ENCODE results near the gene OR10H4. TPM values are rescaled to one million over a fixed set of nuclear protein-coding genes. Genes with fewer than 3 reads are reported as not detected.

Gene OR10H4
- total RNA-seq, 1 donor from 2014 or later, result not detected

DNA sequence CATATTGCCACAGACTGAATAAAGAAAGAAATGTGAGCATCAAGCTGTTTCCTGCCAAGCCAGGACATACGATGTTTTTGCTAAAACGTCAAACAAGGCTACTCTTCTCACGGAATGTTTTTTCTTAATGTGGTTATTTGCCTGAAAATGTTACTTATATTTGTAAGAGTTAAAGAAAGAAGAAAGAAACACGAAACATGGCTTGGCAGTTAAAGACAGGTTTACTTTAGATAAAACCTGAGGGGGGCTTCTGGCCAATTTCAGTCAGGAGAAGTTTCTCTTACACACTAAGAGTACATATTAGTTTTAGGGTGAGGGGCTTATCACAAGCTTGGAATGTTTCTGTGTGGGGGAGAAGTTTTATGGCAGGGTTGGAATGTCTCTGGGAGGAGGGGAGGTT is 4.4 kb upstream of the OR10H4 start:
- intact Hi-C loops (cut with DNase I), result no loop called here
- Histone ChIP-seq H3K9me3 (no peaks in the 10 kb centered on the region), H3K4me3 (no peak overlapping the region), H3K36me3 (no peaks in the 10 kb centered on the region), H3K27me3 (no peaks in the 10 kb centered on the region), H3K4me1 (no peaks in the 10 kb centered on the region), H3K27ac (no peak overlapping the region)
- no peak for TF ChIP-seq POLR2AphosphoS5 (IDR thresholded peaks at IDR 0.05; ENCODE audit: insufficient read depth in 1 of 2, low read depth in 1 of 2)
- peak in 1 of 2 donors; percentile 28 for DNase-seq (ENCODE audit: extremely low spot score in 2 of 2)

DNA sequence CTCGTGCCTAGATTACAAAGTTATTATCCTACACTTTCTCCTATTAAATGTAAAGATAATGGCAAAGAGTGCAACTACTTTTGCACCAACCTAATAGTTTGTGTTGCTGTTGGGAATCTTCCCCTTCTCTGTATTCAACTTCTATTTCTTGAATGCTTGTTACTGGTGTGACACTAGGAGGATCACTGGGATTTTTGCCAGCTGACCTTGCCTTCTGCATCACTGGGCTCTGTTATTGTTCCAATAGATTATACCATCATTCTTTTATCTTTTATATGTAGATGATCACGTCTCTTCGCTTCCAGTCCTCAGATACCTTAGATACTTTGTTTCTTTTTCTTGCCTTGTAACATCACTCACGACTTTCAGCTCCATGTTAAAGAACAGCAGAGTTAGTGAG is 3.5 kb upstream of the OR10H4 start:
- Histone ChIP-seq H3K36me3 (no peaks in the 10 kb centered on the region), H3K9me3 (no peaks in the 10 kb centered on the region), H3K27me3 (no peaks in the 10 kb centered on the region), H3K4me3 (no peak overlapping the region), H3K4me1 (no peaks in the 10 kb centered on the region), H3K27ac (no peak overlapping the region)
- no peak for DNase-seq (ENCODE audit: extremely low spot score in 2 of 2)
- intact Hi-C loops (cut with DNase I), result no loop called here
- TF ChIP-seq POLR2A (IDR thresholded peaks at IDR 0.05) (no peak), POLR2AphosphoS5 (IDR thresholded peaks at IDR 0.05; ENCODE audit: insufficient read depth in 1 of 2, low read depth in 1 of 2) (no peak)
- TF ChIP-seq, protein P1, sequence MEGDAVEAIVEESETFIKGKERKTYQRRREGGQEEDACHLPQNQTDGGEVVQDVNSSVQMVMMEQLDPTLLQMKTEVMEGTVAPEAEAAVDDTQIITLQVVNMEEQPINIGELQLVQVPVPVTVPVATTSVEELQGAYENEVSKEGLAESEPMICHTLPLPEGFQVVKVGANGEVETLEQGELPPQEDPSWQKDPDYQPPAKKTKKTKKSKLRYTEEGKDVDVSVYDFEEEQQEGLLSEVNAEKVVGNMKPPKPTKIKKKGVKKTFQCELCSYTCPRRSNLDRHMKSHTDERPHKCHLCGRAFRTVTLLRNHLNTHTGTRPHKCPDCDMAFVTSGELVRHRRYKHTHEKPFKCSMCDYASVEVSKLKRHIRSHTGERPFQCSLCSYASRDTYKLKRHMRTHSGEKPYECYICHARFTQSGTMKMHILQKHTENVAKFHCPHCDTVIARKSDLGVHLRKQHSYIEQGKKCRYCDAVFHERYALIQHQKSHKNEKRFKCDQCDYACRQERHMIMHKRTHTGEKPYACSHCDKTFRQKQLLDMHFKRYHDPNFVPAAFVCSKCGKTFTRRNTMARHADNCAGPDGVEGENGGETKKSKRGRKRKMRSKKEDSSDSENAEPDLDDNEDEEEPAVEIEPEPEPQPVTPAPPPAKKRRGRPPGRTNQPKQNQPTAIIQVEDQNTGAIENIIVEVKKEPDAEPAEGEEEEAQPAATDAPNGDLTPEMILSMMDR (IDR thresholded peaks at IDR 0.05), result no peak

DNA sequence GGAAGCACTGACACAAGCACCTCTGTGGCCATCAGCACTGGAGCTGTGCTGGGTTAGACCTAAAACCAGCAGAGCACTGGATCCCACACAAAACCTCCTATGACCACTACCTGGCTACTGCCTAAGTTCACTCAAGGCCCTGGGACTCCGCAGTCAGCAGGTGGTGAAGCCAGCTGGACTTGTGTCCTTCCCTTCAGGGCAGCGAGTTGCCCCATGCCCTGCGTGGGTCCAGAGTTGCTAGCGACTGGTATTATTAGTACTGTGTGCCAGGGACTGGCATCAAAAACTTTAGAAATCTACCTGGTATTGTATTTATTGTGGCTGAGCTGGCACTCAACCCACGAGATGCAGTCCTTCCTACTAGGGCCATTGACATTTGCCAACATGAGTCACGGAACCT is 6.0 kb downstream of the OR10H4 start:
- peak in 1 of 2 donors; percentile 34 for DNase-seq (ENCODE audit: extremely low spot score in 2 of 2)
- H3K9me3 ChIP-seq, result no peaks in the 10 kb centered on the region
- H3K27me3 ChIP-seq, result no peaks in the 10 kb centered on the region
- no peaks in the 10 kb centered on the region for H3K36me3 ChIP-seq
- no peak overlapping the region for H3K4me3 ChIP-seq
- no peaks in the 10 kb centered on the region for H3K4me1 ChIP-seq
- intact Hi-C loops (cut with DNase I), result no loop called here
- H3K27ac ChIP-seq, result no peak overlapping the region
- TF ChIP-seq POLR2AphosphoS5 (IDR thresholded peaks at IDR 0.05; ENCODE audit: insufficient read depth in 1 of 2, low read depth in 1 of 2) (no peak), POLR2A (IDR thresholded peaks at IDR 0.05) (no peak)
- TF ChIP-seq, protein P1 (IDR thresholded peaks at IDR 0.05), result no peak

DNA sequence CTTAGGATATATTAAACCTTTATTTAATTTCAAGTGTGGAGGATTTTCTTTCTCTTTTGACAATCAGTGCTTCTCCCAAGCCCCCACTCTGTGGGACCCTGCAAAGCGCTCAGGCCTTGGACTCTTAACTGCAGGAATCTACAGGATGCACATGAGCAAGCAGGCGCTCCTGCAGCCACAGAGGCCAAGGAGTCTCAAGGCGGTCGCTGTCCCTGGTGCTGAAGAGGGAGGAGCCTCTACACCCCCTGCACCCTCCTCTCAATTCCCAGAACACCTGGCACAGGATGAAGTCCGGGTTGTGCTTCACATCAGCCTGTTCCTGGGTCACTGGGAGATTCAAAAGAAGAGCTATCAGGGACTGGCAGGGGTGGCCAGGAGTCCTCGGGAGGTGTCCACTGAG is 13.5 kb downstream of the OR10H4 start:
- no peak overlapping the region for H3K27ac ChIP-seq
- DNase-seq (ENCODE audit: extremely low spot score in 2 of 2), result no peak
- intact Hi-C loops (cut with DNase I), result no loop called here
- H3K4me1 ChIP-seq, result no peaks in the 10 kb centered on the region
- TF ChIP-seq, protein P1 (IDR thresholded peaks at IDR 0.05), result no peak
- TF ChIP-seq POLR2A (IDR thresholded peaks at IDR 0.05), result no peak
- TF ChIP-seq POLR2AphosphoS5 (IDR thresholded peaks at IDR 0.05; ENCODE audit: insufficient read depth in 1 of 2, low read depth in 1 of 2), result no peak
- H3K4me3 ChIP-seq, result no peak overlapping the region
- H3K9me3 ChIP-seq, result no peaks in the 10 kb centered on the region
- H3K27me3 ChIP-seq, result no peaks in the 10 kb centered on the region
- H3K36me3 ChIP-seq, result no peaks in the 10 kb centered on the region

DNA sequence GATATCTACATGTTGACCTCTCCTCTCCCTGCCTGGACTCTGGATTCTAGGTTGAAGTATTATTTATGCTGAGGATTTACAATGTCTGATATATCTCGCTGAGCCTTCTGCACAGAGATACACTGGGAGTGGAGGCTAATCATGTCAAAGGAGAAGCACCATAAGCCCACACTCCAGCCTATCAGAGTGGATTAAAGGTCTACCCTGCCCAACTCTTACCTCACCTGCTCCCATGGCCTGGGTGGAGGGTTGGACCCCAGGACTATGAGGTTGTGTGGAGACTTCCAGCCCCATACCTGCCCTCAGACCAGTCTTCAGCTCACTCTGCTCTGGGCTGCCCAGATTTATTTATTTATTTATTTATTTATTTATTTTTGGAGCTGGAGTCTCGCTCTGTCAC is 15.4 kb downstream of the OR10H4 start:
- no peaks in the 10 kb centered on the region for H3K4me1 ChIP-seq
- TF ChIP-seq POLR2AphosphoS5 (IDR thresholded peaks at IDR 0.05; ENCODE audit: insufficient read depth in 1 of 2, low read depth in 1 of 2), result no peak
- no peak for TF ChIP-seq POLR2A (IDR thresholded peaks at IDR 0.05)
- TF ChIP-seq, protein P1 (IDR thresholded peaks at IDR 0.05), result no peak
- H3K27me3 ChIP-seq, result no peaks in the 10 kb centered on the region
- no peak overlapping the region for H3K27ac ChIP-seq
- H3K36me3 ChIP-seq, result no peaks in the 10 kb centered on the region
- no peak for DNase-seq (ENCODE audit: extremely low spot score in 2 of 2)
- no peaks in the 10 kb centered on the region for H3K9me3 ChIP-seq
- intact Hi-C loops (cut with DNase I), result no loop called here
- H3K4me3 ChIP-seq, result no peak overlapping the region
